ACC112 (cell line): ENCODE results near the gene RSPH9.
A peak's percentile ranks its signal among the peaks of the same experiment; 100 is the strongest.
"Not testable (repeated sequence)": the region's sequence is repeated elsewhere in the genome, so short reads cannot be mapped to it uniquely, and the experiment has no call there.

ENCODE experiments used
- H2AFZ ChIP-seq: fragments of 200-600 bp; sonication (generic); one replicate; pipeline ENCODE4 v1.6.0; 2017; ENCODE audit warnings: antibody characterized with exemption, low read length; ENCODE audit not compliant: unreplicated experiment
- H3K27ac ChIP-seq: fragments of 200-600 bp; sonication (generic); 2 replicates; pipeline ENCODE4 v1.5.1; 2014; ENCODE audit warnings: low read depth, mild to moderate bottlenecking, antibody characterized with exemption, low read length, moderate library complexity
- H3K27me3 ChIP-seq: fragments of 200-600 bp; sonication (generic); 2 replicates; pipeline ENCODE4 v1.6.1; 2014; ENCODE audit warnings: mild to moderate bottlenecking, antibody characterized with exemption, low read length, moderate library complexity, mixed read lengths; ENCODE audit not compliant: insufficient read depth
- H3K36me3 ChIP-seq: fragments of 200-600 bp; sonication (generic); 2 replicates; pipeline ENCODE4 v1.6.1; 2016; ENCODE audit warnings: mild to moderate bottlenecking, antibody characterized with exemption, low read length, moderate library complexity, mixed read lengths; ENCODE audit not compliant: insufficient read depth
- H3K4me1 ChIP-seq: fragments of 200-600 bp; sonication (generic); one replicate; pipeline ENCODE4 v1.6.1; 2016; ENCODE audit warnings: low read length, mixed read lengths; ENCODE audit not compliant: insufficient read depth, unreplicated experiment, control insufficient read depth
- H3K4me3 ChIP-seq: fragments of 200-600 bp; sonication (generic); 2 replicates; pipeline ENCODE4 v1.5.1; 2014; ENCODE audit warnings: mild to moderate bottlenecking, low read depth, low read length
- H3K79me2 ChIP-seq: fragments of 200-600 bp; sonication (generic); one replicate; pipeline ENCODE4 v1.6.0; 2016; ENCODE audit warnings: low read length; ENCODE audit not compliant: control insufficient read depth, unreplicated experiment, insufficient read depth

RSPH9 gene

DNA sequence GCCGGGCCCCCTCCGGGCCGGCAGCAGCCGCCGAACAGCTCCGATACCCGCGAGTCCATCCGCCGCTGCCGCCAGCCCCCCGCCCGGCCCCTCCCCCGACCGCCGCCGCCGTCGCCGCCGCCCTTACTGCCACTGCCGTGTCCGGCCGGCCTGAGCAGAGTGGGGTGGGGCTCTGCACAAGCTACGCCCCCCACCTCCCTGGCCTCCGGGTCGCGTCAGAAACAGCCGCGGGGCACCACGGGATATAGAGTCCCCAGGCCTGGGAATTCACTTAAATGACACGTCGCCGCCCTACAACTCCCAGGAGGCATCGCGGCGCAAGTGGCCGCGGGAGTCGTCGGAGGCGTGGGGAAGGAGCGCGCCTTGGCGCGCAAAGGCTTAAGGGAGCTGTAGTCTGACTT is 15.7 kb upstream of the RSPH9 start, which contains the start of gene GTPBP2:
GTPBP2 (minus strand) TSS at position 161 of the 401 bp plus-strand sequence; CDS start at position 59, 102 bp downstream.
- H3K4me3 ChIP-seq: peak within 1 kb of the TSS; percentile 99
- peaks cover 40% of the 10 kb centered on the region for H3K79me2 ChIP-seq
- no peaks in the 10 kb centered on the region for H3K27me3 ChIP-seq
- H2AFZ ChIP-seq: peak within 1 kb of the TSS; percentile 64
- H3K36me3 ChIP-seq: peaks cover 18% of the 10 kb centered on the region; the same call in 1 of the 2 replicates
- peaks cover 31% of the 10 kb centered on the region for H3K4me1 ChIP-seq
- H3K27ac ChIP-seq: peak within 1 kb of the TSS; percentile 93

DNA sequence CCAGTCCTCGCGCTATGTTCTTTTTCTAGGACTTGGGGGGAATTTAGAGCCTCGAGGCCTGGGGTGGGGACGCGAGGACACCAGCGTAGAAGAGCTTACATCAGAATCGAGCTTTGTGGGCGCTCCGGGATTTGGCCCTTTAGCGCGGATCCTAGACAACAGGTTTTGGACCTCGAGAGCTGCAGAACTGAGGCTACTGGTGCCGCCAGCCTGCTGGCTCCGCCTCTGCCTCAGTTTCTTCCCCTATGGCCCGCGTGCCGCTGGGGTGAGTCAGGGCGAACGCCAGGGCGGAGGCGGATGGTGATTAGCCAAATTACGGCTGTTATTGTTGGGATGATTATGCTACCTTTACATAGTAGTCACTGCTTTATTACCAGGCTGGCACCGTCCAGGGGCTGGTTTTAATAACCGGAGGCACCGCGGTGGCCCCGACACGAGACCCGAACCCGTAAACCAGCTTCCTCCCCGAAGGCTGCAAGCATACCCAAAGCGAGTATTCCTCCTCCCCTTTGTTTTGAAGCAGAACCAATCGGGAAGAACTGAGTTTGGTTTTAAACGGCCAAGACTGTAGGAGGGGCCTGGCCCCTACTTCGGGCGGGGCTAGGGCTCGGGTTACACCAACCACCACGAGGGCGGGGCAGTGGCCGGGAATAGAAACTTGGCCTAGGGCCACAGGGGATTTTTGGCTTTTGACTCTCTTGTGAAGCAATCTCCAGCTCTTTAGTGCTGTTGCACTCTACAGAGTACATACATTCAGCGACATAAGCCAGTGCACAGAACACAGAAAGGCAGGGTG is 15.1 kb upstream of the RSPH9 start:
- Histone ChIP-seq H3K4me3 (peak overlapping the region; percentile 81), H3K4me1 (peaks cover 31% of the 10 kb centered on the region), H3K36me3 (peaks cover 14% of the 10 kb centered on the region; the same call in 1 of the 2 replicates), H2AFZ (peak overlapping the region; percentile 64), H3K27ac (peak overlapping the region; percentile 90), H3K79me2 (peaks cover 40% of the 10 kb centered on the region), H3K27me3 (no peaks in the 10 kb centered on the region)

DNA sequence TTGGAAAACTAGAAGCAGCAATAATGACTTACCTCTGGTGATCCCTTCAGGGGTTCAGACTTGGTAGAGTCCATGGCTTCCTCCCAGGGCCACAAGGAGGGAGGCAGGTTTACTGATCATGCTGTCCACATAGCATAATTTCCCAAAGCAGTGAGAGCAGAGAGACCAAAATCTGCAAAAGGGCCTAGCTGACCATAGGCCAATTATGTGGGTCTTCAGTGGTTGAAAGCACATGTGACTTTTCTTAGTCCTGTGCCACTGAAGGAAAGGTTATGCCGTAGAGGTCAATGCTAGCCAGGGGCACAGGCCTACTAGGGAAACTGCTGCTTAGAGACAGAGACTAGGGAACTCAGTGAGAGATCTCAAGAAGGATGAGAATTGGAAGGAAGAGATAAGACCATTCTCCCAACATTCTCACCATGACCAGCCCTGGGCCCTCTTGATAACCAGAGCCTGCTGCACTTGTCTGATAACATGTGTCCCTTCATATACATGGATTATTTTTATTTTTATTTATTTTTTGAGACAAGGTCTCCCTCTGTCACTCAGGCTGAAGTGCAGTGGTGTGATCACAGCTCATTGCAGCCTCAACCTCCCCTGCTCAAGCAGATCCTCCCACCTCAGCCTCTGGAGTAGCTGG is 13.7 kb upstream of the RSPH9 start:
- Histone ChIP-seq H3K27ac (peak overlapping the region; percentile 90), H3K4me1 (peaks cover 32% of the 10 kb centered on the region), H2AFZ (no peak overlapping the region), H3K79me2 (peaks cover 31% of the 10 kb centered on the region), H3K4me3 (no peak overlapping the region), H3K36me3 (peaks cover 5% of the 10 kb centered on the region; the same call in 1 of the 2 replicates), H3K27me3 (no peaks in the 10 kb centered on the region)

DNA sequence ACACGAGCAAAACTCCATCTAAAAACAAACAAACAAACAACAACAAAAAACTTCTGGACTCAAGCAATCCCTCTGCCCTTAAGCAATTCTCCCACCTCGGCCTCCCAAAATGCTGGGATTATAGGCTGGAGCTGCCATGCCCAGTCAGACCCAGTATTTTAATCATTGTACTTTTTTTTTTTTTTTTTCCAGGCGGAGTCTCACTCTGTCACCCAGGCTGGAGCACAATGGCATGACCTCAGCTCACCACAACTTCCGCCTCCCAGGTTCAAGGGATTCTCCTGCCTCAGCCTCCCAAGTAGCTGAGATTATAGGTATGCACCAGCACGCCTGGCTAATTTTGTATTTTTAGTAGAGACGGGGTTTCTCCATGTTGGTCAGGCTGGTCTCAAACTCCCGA is 11.8 kb upstream of the RSPH9 start:
- not testable (repeated sequence) for H3K36me3 ChIP-seq, H3K27me3 ChIP-seq, H3K4me3 ChIP-seq, H3K27ac ChIP-seq, H2AFZ ChIP-seq
- H3K4me1 ChIP-seq: peaks cover 21% of the 10 kb centered on the region
- peaks cover 26% of the 10 kb centered on the region for H3K79me2 ChIP-seq

DNA sequence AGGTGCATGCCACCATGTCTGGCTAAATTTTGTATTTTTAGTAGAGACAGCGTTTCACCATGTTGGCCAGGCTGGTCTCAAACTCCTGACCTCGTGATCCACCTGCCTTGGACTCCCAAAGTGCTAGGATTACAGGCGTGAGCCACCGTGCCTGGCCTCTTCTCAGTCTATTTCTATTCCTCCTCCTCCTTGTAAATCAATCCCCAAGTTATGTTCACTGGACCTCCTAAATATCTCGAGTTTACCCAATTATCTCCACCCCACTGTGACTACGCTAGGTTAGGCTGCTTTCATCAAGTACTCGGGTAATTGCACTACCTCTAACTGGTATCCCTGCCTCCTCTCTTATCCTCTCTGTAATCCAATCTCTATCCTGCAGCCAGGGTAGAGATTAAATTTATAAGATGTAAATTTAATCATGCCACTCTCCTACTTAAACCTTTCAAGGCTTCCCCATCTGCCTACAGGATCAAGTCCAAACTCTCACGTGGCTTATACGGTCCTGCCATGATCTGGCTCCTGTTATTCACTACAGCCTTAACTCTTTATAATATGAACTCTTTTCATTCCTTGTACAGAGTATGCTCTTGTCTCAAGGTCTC is 10.0 kb upstream of the RSPH9 start:
- Histone ChIP-seq H3K27me3 (no peaks in the 10 kb centered on the region), H2AFZ (peak overlapping the region; percentile 77), H3K36me3 (0 out of 2 replicates have a peak, but pooled peaks cover 1% of the 10 kb centered on the region), H3K79me2 (peaks cover 26% of the 10 kb centered on the region), H3K4me1 (peaks cover 23% of the 10 kb centered on the region), H3K4me3 (peak overlapping the region; percentile 94; the same call in 1 of the 2 replicates), H3K27ac (no peak overlapping the region)

DNA sequence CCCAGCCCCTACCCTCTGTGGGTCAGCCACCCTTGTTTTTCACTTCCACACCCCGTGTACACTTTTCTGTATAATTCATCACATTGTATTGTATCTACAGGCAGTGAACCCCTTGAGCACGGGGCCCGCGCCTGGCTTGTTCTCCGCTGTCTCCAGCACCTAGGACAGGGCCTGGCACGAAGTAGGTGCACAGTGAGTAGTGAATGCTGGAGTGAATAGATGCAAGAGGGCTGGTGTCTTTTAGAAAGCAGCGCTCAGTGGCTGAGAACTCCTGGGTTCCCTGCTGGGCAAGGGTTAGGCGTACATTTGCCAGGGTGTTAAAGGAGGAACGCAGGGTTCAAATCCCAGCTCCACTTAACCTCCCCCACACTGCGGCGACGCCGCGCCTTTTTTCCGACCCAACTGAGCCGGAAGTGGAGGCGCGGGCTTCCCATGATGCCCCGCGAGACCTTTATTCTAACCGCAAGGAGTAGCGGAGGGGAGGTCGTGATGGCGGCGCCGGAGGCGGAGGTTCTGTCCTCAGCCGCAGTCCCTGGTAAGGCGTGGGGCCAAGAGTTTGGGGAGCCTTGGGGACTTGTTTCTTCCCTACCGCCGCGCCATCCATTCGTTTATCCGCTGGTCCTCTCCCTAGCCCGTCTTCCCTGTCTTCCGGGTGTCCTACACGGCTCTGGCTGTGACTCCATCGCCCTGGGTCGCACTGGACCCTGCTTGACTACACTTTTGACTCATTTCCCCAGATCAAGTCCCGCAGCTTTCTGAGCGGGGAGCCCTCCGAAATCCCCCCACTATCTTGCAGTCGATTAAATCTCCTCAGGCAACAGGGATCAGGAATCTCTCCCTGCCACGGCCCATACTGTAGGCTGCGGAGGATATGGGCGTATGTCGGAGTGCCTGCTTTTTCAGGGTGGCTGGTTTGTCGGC is 9.2 kb upstream of the RSPH9 start, which contains the start of gene MAD2L1BP:
MAD2L1BP (plus strand) TSS at position 454 of the 921 bp plus-strand sequence; CDS start at position 490, 36 bp downstream.
- no peak within 1 kb of the TSS for H3K27ac ChIP-seq
- no peaks in the 10 kb centered on the region for H3K27me3 ChIP-seq
- peaks cover 33% of the 10 kb centered on the region for H3K79me2 ChIP-seq
- peaks cover 10% of the 10 kb centered on the region; the same call in 1 of the 2 replicates for H3K36me3 ChIP-seq
- peak within 1 kb of the TSS; percentile 77 for H2AFZ ChIP-seq
- H3K4me1 ChIP-seq: peaks cover 18% of the 10 kb centered on the region
- H3K4me3 ChIP-seq: peak within 1 kb of the TSS; percentile 94

DNA sequence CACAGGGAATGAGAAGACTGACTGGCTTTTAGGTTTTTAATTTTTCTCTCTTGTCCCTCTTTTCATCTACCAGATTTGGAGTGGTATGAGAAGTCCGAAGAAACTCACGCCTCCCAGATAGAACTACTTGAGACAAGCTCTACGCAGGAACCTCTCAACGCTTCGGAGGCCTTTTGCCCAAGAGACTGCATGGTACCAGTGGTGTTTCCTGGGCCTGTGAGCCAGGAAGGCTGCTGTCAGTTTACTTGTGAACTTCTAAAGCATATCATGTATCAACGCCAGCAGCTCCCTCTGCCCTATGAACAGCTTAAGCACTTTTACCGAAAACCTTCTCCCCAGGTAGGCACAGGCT is 8.6 kb upstream of the RSPH9 start:
- Histone ChIP-seq H3K4me1 (peaks cover 13% of the 10 kb centered on the region), H3K79me2 (peaks cover 33% of the 10 kb centered on the region), H3K36me3 (peaks cover 12% of the 10 kb centered on the region), H3K27me3 (no peaks in the 10 kb centered on the region), H2AFZ (peak overlapping the region; percentile 77), H3K4me3 (peak overlapping the region; percentile 94), H3K27ac (no peak overlapping the region)

DNA sequence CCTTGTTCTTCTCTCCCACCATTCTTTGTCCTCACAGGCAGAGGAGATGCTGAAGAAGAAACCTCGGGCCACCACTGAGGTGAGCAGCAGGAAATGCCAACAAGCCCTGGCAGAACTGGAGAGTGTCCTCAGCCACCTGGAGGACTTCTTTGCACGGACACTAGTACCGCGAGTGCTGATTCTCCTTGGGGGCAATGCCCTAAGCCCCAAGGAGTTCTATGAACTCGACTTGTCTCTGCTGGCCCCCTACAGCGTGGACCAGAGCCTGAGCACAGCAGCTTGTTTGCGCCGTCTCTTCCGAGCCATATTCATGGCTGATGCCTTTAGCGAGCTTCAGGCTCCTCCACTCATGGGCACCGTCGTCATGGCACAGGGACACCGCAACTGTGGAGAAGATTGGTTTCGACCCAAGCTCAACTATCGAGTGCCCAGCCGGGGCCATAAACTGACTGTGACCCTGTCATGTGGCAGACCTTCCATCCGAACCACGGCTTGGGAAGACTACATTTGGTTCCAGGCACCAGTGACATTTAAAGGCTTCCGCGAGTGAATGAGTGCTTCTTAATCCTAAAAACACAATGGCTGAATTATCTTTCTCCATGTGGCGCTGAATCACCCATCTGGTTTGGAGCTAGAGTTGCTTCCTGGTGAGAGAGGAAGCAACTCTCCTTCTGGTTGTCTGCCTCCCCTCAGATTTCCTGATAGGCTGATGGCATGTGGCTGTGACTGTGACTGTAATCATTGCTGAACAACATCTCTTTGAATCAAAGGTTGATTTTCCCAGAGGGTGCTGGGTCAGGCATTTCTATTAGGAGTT is 4.6 kb upstream of the RSPH9 start:
- Histone ChIP-seq H3K27ac (no peak overlapping the region), H3K27me3 (no peaks in the 10 kb centered on the region), H3K4me3 (no peak overlapping the region), H3K36me3 (peaks cover 15% of the 10 kb centered on the region), H3K4me1 (peaks cover 13% of the 10 kb centered on the region), H2AFZ (no peak overlapping the region), H3K79me2 (peaks cover 35% of the 10 kb centered on the region)

DNA sequence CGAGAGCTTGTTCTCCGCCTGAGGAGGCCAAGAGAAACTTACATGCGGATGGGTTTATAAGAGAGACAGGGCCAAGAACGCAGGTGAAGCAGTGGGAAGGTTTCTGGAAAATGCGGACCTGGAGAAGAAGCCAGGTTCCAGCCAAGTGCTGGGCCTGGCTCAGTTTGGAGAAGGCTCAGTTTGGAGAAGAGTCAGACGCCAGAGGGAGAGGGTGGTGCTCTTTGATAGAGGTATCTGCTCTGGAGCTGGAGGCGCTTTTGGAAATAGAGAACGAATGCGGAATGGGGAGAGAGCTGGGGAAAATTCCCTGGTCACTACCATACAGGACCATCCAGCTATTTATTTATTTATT is 753 bp downstream of the RSPH9 start:
- H3K27ac ChIP-seq: no peak overlapping the region
- peak overlapping the region; percentile 99 for H2AFZ ChIP-seq
- H3K4me3 ChIP-seq: peak overlapping the region; percentile 76

More for the DNA sequence above, 753 bp downstream of the RSPH9 start:
- Histone ChIP-seq H3K79me2 (peaks cover 3% of the 10 kb centered on the region), H3K36me3 (peaks cover 6% of the 10 kb centered on the region), H3K4me1 (no peaks in the 10 kb centered on the region), H3K27me3 (no peaks in the 10 kb centered on the region)
